HG03097 (cell line): ENCODE results near the gene HNRNPUL1.
"Not testable (repeated sequence)": the region's sequence is repeated elsewhere in the genome, so short reads cannot be mapped to it uniquely, and the experiment has no call there.

ENCODE experiments used
- ATAC-seq: cut with Tn5 transposase; IDR thresholded peaks from one replicate; pipeline ENCODE4 v1.9.1; 2021; ENCODE audit not compliant: unreplicated experiment, low FRiP score

The HNRNPUL1 gene

DNA sequence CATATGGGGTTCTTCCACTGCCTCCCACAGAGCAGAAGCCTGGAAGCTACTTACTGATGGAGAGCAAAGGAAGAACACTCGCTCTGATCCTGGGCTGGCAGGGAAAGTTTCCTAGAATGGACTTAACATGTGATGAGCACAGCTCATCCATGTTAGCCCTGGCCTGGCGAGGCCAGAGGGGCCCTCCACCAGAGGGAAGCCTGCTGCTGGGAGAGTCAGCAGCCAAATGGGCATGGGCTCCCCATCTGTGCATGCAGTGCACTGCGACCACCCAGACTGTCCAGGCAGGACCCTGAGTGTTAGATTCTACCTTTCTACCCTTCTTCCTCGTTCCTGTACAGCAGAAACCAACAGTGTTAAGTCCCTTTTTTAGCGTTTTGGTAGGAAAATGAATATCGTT is 8.9 kb downstream of the HNRNPUL1 start:
- no peak for ATAC-seq

DNA sequence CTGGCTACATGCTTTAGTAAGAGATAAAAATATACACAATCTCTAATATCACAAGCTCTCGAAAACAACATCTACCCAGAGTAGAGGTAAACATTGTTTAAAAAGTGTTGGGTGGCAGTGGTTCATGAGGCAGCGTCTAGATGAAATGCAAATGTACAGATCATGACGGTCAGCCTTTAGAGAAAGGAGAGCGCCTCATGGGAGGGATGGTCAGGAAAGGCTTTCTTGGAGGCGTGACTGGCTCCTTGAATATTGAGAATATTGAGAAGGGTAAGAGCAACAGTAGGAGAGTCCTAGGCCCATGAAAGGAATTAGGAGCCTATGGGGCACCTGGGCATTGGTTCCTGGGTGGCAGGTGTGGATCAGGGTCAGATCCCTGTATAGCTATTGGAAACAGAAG is 10.6 kb downstream of the HNRNPUL1 start:
- no peak for ATAC-seq

DNA sequence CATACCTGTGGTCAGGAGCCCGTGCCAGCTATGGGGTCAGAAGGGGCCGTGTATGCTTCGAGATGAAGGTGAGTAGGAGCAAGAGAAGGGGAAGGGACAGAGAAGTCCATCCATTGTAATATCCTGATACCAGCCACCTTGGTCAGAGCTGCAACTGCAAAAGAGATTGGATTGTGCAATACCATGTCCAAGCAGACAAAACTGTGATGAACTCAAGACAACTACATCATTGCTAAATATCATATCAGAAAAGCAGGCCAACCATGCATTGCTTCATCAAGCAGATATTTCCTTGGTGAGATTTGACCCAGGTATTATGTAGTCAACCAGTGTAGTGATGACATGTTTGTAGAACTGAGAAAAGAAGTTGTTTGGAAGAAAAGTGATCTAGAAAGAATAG is 12.1 kb downstream of the HNRNPUL1 start:
- ATAC-seq, result no peak

DNA sequence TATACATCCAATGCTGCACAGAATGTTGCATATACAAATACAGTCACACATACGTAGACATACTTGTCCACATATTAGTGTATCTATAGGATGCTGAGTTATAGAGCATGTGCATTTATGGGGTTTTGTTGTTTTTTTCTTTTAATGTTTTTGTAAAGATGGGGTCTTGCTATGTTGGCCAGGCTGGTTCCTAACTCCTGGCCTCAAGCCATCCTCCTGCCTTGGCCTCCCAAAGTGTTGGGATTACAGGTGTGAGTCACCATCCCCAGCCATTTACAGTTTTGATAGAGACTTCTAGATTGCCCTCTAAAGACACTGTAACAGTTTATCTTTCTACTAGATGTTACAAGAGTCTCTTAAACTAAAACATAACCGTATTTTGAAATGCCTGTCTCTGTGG is 14.3 kb downstream of the HNRNPUL1 start:
- no peak for ATAC-seq

DNA sequence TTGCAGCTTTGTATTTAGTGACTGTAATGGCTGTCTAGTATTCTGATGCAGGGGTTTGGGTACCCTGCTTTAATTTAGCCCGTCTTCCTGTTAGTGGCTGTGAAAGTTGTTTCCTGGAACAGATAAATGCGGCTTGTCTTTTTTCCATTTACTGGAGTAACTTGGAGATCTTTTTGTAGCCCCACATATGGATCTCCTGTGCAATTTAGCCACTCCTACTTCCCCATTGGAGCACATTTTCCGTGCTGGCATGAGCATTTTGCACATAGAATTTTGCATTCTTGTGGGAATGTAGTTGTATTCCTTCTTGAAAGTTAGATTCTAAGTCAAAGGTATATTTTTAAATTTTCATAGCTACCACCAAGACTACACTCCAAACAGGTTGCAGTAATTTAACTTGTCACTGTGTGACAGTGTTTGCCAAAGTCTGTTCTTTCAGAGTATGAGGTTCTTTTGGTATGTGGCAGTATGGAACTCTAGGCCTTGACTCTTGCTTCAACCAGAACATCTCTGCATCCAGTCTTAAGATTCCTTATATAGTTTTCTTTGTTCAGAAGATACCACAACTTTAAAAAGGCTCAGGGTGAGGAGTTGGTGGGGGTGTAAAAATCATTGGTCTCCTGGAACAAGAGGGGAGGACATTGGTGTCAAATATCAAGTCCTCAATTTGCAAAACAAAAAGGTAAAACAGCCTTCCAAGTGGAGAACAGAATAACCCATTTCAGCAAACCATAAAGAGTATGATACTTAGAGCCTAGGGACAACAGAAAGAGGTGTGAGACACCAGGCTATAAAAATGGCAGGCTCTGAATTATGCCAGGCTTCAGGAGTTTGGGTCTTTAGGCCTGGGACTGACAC is 24.7 kb downstream of the HNRNPUL1 start:
- no peak for ATAC-seq

DNA sequence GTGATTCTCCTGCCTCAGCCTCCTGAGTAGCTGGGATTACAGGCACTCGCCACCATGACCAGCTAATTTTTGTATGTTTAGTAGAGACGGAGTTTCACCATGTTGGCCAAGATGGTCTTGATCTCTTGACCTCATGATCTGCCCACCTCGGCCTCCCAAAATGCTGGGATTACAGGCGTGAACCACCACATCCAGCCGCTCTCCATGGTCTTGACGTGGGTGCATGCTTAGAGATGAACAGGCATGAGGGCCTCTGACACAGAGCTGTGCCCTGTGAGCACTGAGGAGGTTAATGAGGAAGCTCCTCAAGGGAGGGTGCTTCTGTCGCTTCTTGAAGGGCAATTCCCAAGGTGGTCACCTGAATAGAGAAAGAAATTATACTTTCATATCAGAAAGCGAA is 25.6 kb downstream of the HNRNPUL1 start:
- not testable (repeated sequence) for ATAC-seq

DNA sequence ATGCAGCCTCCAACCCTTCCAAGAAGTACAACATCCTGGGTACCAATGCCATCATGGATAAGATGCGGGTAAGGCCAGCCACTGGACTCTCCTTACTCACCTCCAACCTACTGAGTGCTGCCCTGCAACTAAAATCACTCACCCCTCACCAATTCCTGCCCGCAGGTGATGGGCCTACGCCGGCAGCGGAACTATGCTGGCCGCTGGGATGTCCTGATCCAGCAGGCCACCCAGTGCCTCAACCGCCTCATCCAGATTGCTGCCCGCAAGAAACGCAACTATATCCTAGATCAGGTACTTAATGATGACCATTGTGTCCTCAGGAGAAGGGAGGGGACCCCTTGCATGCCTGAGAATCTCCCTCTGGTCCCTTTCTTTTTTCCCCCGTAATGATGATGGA is 30.2 kb downstream of the HNRNPUL1 start:
- ATAC-seq, result no peak

- no peak for ATAC-seq
Measured at GRCh38 chr19:41295499-41295898, 31.3 kb downstream of the HNRNPUL1 start.

- ATAC-seq, result no peak
Measured at GRCh38 chr19:41296433-41296871, 32.3 kb downstream of the HNRNPUL1 start.

DNA sequence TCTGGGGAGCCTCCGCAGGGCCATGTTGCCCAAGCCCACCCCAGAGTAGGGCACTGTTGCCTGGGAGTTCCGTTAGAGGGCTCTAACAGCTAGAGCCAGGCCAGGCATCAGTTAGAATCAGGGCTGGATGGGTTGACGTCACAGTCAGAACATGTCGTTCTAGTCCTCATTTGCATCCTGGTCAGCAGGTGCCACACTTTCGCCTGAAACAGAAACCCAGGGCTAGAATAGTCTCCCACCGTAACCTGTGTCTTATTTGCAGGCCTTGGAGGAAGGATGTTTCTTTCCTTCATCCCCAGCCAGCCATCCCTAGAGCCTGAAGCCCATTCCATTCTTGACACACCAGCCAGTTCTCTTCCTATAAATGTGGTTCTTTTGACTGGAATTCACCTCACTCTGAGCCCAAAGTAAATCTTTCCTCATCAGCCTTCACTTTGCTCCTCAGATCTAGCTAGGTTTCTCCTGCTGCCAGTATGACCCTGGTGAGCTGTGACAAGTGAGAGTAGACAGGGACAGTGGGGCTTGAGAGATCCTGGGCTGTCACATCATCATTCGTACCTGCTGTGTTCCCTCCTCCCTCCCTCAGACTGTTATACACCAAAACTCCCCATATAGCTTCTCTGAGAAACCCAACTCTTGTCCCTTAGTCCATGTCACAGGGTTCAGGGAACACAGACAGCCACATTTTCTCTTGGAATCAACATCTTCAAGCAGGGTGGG is 33.6 kb downstream of the HNRNPUL1 start:
- ATAC-seq, result peak; percentile 56

GRCh38 chr19:41298348-41298964 is 34.3 kb downstream of the HNRNPUL1 start:
- no peak for ATAC-seq

GRCh38 chr19:41299046-41299754 is 35.0 kb downstream of the HNRNPUL1 start:
- ATAC-seq, result no peak

DNA sequence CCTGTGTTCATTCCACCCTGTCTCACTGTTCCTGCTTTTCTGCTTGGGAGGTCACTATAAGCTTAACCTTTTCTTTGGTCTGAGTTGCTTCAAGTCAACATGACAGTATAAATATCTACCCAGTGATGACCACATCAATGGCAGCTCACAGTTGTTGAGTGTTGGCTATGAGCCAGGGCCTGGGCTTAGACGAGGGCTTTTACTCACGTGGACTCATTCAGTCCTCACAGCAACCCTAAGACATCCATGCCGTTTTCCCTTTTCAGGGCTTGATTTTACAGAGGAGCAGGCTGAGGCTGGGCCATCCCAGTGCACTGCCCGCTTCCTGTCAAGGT is 35.5 kb downstream of the HNRNPUL1 start:
- ATAC-seq, result no peak

- no peak for ATAC-seq
Measured at GRCh38 chr19:41300555-41300954, 36.4 kb downstream of the HNRNPUL1 start.

DNA sequence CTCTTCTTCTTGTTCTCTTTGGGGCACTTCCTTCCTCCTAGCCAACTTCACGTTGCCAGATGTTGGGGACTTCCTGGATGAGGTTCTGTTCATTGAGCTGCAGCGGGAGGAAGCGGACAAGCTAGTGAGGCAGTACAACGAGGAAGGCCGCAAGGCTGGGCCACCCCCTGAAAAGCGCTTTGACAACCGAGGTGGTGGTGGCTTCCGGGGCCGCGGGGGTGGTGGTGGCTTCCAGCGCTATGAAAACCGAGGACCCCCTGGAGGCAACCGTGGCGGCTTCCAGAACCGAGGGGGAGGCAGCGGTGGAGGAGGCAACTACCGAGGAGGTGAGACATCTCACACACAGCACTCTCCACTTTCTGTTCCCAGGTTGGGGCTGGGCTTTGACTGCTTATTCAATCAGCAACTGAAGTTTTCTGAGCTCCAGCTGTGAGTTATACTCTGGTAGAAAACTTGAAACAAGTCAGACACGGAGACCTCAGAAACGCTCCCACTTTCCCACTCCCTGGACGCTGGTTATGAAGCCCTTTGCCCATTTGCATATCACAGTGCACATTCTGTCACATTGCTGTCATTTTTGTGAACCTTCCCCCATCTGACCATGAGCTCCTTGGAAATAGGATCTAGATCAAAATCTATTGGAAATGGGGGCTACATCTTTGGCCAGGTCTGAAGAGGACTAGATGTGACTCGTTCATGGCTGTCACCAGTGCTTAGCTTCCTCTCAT is 38.6 kb downstream of the HNRNPUL1 start:
- peak; percentile 35 for ATAC-seq

DNA sequence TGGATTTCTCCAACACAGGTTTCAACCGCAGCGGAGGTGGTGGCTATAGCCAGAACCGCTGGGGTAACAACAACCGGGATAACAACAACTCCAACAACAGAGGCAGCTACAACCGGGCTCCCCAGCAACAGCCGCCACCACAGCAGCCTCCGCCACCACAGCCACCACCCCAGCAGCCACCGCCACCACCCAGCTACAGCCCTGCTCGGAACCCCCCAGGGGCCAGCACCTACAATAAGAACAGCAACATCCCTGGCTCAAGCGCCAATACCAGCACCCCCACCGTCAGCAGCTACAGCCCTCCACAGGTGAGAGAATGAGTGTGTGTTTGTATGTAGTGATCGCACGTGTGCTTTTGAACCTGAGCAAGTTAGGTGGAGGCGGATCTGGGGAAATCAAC is 39.8 kb downstream of the HNRNPUL1 start:
- ATAC-seq, result no peak

- ATAC-seq, result no peak
Measured at GRCh38 chr19:41304706-41305483, 40.7 kb downstream of the HNRNPUL1 start.

DNA sequence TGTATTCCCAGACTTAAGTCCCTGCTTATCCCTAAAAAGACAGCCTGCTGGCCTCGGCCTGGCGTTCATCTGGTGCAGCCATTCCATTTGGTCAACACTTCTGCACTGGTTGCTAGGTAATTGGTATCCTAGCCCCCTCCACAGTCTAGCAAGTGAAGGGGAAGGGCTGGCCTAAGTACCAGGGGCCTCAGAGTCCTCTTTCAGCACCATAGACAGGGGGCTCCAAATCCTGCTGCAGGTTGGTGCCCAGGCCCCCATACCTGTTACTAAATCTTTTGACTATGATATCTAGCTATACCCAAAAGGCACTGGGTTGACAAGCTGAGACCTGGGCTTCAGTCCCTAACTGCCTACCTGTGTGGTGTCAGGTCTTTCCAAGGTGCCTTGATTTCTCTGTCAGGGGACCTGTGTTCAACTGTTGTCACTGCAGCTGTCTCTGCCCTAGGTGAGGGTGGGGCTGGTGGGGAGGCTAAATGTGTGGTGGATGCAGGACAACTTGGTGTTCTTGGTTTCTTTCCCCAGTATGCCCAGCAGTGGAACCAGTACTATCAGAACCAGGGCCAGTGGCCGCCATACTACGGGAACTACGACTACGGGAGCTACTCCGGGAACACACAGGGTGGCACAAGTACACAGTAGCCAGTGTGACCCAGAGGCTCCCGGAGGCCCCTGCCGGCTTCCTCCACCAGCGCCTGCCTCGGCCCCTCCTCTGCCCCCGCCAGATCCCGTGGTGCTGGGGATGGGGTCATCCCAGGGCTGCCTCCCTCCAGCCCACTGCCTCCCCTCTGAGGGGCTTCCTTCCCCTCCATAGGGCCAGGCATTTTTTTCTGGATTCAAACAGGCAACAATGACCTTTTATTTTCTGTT is 42.0 kb downstream of the HNRNPUL1 start:
- no peak for ATAC-seq
